Forelimb muscle (tissue), 1 donor: ENCODE data around the gene EGFL6. TPM values are rescaled to one million over a fixed set of nuclear protein-coding genes. Genes with fewer than 3 reads are reported as not detected.
A peak's percentile ranks its signal among the peaks of the same experiment; 100 is the strongest.
"Not testable (repeated sequence)": the region's sequence is repeated elsewhere in the genome, so short reads cannot be mapped to it uniquely, and the experiment has no call there.

Experiments
- DNase-seq: peaks from one replicate; pipeline ENCODE4 v3.0.0-alpha.2; 2013; ENCODE audit warnings: low read depth
- polyA plus RNA-seq: library from polyadenylated mRNA; unstranded; fragments of 120-200 nt; gene quantifications from one replicate; pipeline ENCODE4 v1.2.1, GENCODE V29; 2013; ENCODE audit not compliant: insufficient read length

Gene EGFL6
- polyA plus RNA-seq, 1 donor: 72.1 TPM

DNA sequence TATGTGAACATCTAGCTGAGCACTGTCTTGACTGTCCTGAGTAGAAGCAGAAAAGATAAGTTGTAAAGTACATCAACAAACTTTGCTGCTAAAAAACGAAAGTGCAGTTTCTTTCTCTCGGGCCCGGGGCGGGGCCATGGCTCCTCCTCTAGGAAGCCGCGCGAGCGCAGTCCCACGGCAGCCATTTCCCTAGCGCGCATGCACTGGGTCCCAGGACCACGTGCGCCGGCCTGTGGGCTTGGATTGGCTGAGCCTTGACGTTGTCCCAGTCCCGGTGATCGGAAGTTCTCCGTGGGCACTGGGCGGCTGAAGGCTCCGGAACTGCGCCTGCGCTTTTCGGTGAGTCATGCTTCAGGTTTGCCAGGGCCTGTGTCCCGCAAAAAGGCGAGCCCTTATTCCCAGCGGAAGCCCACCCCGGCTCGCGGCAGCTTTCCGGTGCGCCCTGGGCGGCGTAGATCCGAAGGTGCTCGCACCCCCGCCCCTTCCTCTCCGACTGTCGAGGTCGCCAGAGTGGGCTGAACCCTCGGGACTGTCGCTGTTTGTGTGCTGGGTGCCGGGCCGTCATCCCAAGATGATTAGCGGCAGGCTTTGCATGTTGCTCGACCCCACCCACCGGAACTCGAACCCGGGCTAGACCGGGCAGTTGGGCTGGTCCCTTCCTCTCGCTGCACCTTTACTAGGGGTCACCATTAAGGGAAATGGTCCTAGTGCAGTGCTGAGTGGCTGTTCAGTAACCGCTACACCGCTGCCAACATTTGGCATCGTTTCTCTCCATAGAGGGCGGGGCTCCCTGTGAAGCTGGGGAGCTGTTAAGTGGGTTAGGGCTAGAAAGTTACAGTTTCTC is 83.7 kb downstream of the EGFL6 start, which contains the start of gene TCEANC:
TSS of gene TCEANC (plus strand) at position 292 of the 844 bp plus-strand sequence. CDS start 9,368 bp downstream, outside the sequence.
- DNase-seq: peak; percentile 90

- no peak for DNase-seq
Measured at GRCh38 chrX:13654116-13654515, 84.7 kb downstream of the EGFL6 start.

- no peak for DNase-seq
Measured at GRCh38 chrX:13655674-13656073, 86.3 kb downstream of the EGFL6 start.

GRCh38 chrX:13658602-13659001 is 89.2 kb downstream of the EGFL6 start:
- DNase-seq: no peak

DNA sequence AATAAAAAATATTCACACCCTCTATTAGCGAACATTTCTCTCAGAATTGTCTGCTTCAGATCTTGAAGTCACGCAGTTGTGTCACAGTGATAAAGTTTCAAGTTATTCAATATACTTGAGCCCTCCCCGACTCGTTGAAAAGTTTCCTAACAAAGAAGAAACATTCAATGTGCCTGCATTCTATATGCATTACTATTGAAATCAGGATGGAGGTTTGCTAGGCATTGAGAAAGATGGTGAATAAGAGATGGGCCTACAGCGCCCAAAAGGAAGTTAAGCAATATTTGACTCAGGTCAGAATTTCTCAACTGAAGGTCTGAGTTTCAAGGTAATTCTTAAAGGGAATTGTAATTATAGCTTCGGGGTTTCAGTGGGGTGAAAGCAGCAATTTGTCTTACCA is 89.7 kb downstream of the EGFL6 start:
- DNase-seq: no peak

DNA sequence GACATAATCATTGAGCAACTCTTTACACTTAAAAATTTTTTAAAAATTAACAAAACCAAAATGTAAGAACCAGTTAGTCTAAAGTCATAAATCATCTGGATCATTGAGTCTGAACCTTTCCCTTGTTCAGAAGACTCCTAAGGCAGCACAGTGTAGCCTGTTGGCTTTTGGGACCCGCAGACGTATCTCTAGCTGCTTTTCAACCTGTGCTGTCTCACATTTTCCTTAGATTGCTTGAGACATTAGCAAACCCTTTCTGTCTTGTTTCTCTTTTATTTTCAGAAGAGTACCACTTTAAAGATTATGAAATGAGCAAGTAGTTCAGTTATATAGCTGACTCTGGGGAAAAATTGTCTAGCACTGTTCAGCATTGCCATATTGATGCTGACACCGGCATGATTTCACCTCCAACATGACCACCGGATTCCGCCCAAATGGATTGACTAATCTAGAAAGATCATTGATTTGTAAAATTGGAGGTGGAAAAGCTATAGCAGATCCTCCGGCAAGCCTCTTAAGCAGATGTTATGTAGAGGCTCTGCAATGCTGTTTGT is 92.4 kb downstream of the EGFL6 start:
- DNase-seq: no peak

DNA sequence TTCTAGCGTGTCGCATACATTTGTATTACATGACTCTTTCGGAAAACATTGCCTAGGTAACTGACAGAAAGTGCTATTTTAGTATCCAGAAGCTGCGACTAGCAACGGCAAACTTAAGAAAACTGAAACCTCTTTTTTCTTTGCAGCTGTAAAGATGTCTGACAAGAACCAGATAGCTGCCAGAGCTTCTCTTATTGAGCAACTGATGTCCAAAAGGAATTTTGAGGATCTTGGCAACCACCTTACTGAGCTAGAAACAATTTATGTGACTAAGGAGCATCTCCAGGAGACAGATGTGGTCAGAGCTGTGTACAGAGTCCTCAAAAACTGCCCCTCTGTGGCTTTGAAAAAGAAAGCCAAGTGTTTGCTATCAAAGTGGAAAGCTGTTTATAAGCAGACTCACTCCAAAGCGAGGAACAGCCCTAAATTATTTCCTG is 93.0 kb downstream of the EGFL6 start:
- DNase-seq: no peak

GRCh38 chrX:13664020-13664419 is 94.6 kb downstream of the EGFL6 start:
- DNase-seq: no peak

DNA sequence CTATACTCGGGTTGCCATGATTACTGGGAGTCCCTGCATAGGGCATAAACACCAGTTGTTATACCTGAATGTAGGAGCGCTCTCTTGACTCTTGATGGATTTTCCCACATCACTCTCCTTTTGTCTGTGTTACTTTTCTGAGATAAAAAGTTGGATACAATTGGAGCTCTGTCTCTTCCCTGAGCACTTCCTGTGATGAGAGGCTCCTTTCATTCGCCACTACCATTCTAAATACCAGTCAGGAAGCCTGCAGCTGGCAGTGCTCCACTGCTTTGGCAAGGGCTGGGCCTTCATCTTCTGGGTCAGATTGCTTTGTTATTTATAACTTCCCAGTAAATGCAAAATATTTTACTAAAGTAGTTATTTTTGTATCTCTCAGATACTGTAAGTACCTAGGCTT is 97.4 kb downstream of the EGFL6 start:
- no peak for DNase-seq

GRCh38 chrX:13667919-13668318 is 98.5 kb downstream of the EGFL6 start:
- DNase-seq: no peak

DNA sequence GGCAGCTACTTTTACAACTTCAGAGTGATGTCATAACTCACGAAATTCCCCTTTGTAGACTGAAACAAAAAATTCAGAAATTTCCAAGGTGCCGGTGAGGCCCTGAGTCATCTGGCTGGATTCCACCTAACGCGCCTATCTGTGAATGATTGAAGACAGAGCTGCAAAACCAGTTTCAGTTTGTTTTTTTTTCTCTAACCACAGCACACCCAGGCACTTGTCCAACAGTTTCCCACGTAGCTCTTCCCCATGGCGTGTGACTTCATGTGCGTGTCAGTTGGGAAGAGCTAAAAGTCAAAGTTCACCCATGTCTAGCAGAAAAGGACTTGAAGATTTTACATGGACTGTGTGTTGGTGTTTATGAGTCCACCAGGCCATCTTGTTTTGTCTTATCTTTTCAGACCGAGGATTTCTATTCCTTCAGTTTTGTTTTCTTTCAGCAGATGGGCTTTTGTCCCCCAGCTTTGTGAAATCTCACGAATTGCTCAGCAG is 99.9 kb downstream of the EGFL6 start:
- no peak for DNase-seq

- DNase-seq: not testable (repeated sequence)
Measured at GRCh38 chrX:13669755-13670154, 100.4 kb downstream of the EGFL6 start.

DNA sequence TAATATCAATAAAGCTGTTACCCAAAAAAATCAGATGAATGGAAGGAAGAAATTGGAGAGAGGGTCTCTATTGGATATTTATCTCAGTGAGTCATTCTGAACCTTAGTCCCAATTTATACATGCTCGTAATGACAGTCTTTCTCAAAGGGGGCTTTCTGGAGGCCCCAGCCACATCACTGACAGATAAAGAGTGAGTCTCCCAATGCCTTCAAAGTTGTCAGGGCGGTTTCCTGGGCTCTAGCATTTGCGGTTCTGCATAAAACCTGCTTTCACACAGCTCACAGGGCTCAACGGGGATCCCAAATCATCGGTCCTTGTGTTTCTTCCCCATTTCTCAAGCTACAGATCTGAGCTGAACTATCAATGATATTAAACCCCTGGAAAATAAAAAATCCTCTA is 100.8 kb downstream of the EGFL6 start:
- DNase-seq: no peak

DNA sequence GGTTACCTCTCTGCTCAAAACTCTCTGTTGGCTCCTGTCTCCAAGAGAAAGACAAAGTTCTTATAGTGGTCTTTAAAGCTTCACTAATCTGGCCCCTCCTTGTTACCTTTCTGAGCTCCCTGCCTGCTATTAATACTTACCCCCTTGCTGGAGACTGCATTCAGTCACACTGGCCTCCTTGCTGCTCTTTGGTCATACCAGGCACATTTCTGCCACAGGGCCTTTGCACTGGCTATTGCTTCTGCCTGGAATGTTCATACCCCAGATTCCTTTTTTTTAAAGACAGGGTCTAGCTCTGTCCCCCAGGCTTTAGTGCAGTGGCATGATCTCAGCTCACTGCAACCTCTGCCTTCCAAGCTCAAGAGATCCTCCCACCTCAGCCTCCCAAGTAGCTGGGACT is 103.6 kb downstream of the EGFL6 start:
- DNase-seq: no peak

GRCh38 chrX:13676885-13677284 is 107.5 kb downstream of the EGFL6 start:
- DNase-seq: no peak

DNA sequence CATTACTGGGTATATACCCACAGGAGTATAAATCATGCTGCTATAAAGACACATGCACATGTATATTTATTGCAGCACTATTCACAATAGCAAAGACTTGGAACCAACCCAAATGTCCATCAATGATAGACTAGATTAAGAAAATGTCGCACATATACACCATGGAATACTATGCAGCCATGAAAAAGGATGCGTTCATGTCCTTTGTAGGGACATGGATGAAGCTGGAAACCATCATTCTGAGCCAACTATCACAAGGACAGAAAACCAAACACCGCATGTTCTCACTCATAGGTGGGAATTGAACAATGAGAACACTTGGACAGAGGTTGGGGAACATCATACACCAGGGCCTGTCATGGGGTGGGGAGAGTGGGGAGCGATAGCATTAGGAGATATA is 110.3 kb downstream of the EGFL6 start:
- DNase-seq: not testable (repeated sequence)

- no peak for DNase-seq
Measured at GRCh38 chrX:13681595-13681994, 112.2 kb downstream of the EGFL6 start.

Other genes with a start within 250 kb of the EGFL6 start
- not detected for gene ATXN3L, start 249.5 kb upstream of the EGFL6 start, polyA plus RNA-seq
- 4.3 TPM for gene TCEANC, start 83.5 kb downstream of the EGFL6 start, polyA plus RNA-seq
- gene RAB9A, start 119.5 kb downstream of the EGFL6 start, polyA plus RNA-seq: 18.8 TPM
- gene TRAPPC2, start 165.0 kb downstream of the EGFL6 start, polyA plus RNA-seq: 11.8 TPM
- 20.7 TPM for gene OFD1, start 165.1 kb downstream of the EGFL6 start, polyA plus RNA-seq
- 17.8 TPM for gene GPM6B, start 247.5 kb downstream of the EGFL6 start, polyA plus RNA-seq